Gastroesophageal sphincter (tissue), 3 donors: ENCODE measurements around the gene PRKD1.

Experiments
- EP300 ChIP-seq: sonication (generic); formaldehyde crosslinking; IDR thresholded peaks from one replicate; pipeline ENCODE4 v1.6.1; 2017; ENCODE audit warnings: antibody characterized with exemption, mild to moderate bottlenecking
- POLR2A ChIP-seq, 2 donors: fragments of 450-650 bp; IDR thresholded peaks; one replicate each; pipeline ENCODE4 v1.6.1; 2017; ENCODE audit warnings: antibody characterized with exemption in 2 of 2, mild to moderate bottlenecking in 2 of 2, moderate library complexity in 1 of 2
- POLR2AphosphoS5 ChIP-seq: sonication (generic); formaldehyde crosslinking; IDR thresholded peaks from one replicate; pipeline ENCODE4 v1.6.1; 2017; ENCODE audit warnings: antibody characterized with exemption
- TF ChIP-seq, protein P1 (sequence below), 4 experiments: fragments of 200-600 bp in 2 of 4; fragments of 450-650 bp in 2 of 4; sonication (generic) in 1 of 4; IDR thresholded peaks; one replicate each; pipeline ENCODE4 v1.5.1; 2017 to 2019; ENCODE audit warnings: antibody characterized with exemption in 4 of 4, mild to moderate bottlenecking in 2 of 4, moderate library complexity in 2 of 4

DNA sequence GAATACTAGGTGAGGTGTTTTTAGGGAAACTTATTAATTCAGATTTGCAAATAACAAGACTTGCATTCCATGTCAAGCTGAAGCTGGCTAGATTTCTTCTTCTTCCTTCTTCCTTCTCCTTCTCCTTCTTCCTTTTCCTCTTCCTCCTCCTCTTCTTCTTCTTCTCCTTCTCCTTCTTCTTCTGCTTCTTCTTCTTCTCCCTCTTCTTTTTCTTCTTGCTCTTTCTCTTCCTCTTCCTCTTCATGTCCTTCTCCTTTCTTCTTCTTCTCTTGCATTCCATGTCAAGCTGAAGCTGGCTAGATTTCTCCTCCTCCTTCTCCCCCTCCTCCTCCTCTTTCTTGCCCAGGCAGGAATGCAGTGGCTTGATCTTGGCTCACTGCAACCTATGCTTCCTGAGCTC, 297.8 kb downstream of the PRKD1 start:
- TF ChIP-seq, protein P1, sequence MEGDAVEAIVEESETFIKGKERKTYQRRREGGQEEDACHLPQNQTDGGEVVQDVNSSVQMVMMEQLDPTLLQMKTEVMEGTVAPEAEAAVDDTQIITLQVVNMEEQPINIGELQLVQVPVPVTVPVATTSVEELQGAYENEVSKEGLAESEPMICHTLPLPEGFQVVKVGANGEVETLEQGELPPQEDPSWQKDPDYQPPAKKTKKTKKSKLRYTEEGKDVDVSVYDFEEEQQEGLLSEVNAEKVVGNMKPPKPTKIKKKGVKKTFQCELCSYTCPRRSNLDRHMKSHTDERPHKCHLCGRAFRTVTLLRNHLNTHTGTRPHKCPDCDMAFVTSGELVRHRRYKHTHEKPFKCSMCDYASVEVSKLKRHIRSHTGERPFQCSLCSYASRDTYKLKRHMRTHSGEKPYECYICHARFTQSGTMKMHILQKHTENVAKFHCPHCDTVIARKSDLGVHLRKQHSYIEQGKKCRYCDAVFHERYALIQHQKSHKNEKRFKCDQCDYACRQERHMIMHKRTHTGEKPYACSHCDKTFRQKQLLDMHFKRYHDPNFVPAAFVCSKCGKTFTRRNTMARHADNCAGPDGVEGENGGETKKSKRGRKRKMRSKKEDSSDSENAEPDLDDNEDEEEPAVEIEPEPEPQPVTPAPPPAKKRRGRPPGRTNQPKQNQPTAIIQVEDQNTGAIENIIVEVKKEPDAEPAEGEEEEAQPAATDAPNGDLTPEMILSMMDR (IDR thresholded peaks at IDR 0.05): no peak
- TF ChIP-seq POLR2A (IDR thresholded peaks at IDR 0.05) (no peak), EP300 (no peak), POLR2AphosphoS5 (no peak)
